ENCODE measurements around the gene SEMG1. TPM values are rescaled to one million over a fixed set of nuclear protein-coding genes. Genes with fewer than 3 reads are reported as not detected.

Gene SEMG1
- total and polyA plus RNA-seq, 9 donors, result not detected

- Histone ChIP-seq H3K4me3 (no peak overlapping the region), H3K27me3 (no peaks in the 10 kb centered on the region), H3K4me1 (ENCODE audit: insufficient read depth) (no peaks in the 10 kb centered on the region), H3K27ac (no peak overlapping the region), H3K9me3 (no peaks in the 10 kb centered on the region), H3K36me3 (no peaks in the 10 kb centered on the region)
- no peak for TF ChIP-seq POLR2A (IDR thresholded peaks at IDR 0.05)
- TF ChIP-seq CTCF (IDR thresholded peaks at IDR 0.05), result no peak
- no peak for TF ChIP-seq EP300 (IDR thresholded peaks at IDR 0.05)
- no peak for DNase-seq
- intact Hi-C loops (cut with DNase I), result no loop called here
- WGBS, 3 donors, result 58 to 72% (median 58%) methylated on average over 2 of the region's 2 CpGs
Measured at GRCh38 chr20:45181639-45182038, 25.2 kb upstream of the SEMG1 start.

- no peak for DNase-seq
- Histone ChIP-seq H3K4me1 (ENCODE audit: insufficient read depth) (no peaks in the 10 kb centered on the region), H3K4me3 (no peak overlapping the region), H3K36me3 (no peaks in the 10 kb centered on the region), H3K27ac (no peak overlapping the region), H3K27me3 (no peaks in the 10 kb centered on the region), H3K9me3 (no peaks in the 10 kb centered on the region)
- TF ChIP-seq EP300 (IDR thresholded peaks at IDR 0.05), result no peak
- no peak for TF ChIP-seq CTCF (IDR thresholded peaks at IDR 0.05)
- TF ChIP-seq POLR2A (IDR thresholded peaks at IDR 0.05), result no peak
- intact Hi-C loops (cut with DNase I), result no loop called here
- WGBS, 3 donors, result 75 to 83% (median 81%) methylated on average over 2 of the region's 2 CpGs
Measured at GRCh38 chr20:45183084-45183483, 23.7 kb upstream of the SEMG1 start.

DNA sequence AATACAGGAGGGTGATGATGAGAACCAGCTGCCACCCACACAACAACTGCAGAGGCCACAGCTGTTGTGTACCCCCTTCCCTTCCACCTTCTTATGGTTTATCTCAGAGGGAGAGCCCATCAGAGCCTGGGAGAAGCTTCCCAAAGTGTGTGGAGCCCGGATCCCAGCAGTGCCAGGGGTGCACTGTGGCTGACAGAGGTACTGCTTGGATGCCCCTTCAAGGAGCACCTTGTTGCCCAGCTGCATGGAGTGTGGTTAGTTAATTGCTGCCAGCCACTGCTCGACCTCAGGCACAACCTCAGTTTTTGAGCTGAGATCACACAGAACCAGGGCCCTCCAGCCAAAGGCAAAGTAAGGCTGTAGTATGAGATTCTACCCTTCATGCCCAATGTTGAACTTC lies 19.1 kb upstream of the SEMG1 start:
- no peaks in the 10 kb centered on the region for H3K9me3 ChIP-seq
- WGBS, 3 donors, result 41 to 67% (median 53%) methylated on average over 1 to 2 of the region's 2 CpGs
- H3K4me3 ChIP-seq, result no peak overlapping the region
- no peaks in the 10 kb centered on the region for H3K36me3 ChIP-seq
- intact Hi-C loops (cut with DNase I), result no loop called here
- H3K27ac ChIP-seq, result no peak overlapping the region
- TF ChIP-seq CTCF (IDR thresholded peaks at IDR 0.05) (no peak), EP300 (IDR thresholded peaks at IDR 0.05) (no peak), POLR2A (IDR thresholded peaks at IDR 0.05) (no peak)
- DNase-seq, result no peak
- H3K27me3 ChIP-seq, result no peaks in the 10 kb centered on the region
- H3K4me1 ChIP-seq (ENCODE audit: insufficient read depth), result no peaks in the 10 kb centered on the region

GRCh38 chr20:45189067-45189609 lies 17.7 kb upstream of the SEMG1 start:
- Histone ChIP-seq H3K27me3 (no peaks in the 10 kb centered on the region), H3K36me3 (no peaks in the 10 kb centered on the region), H3K4me1 (ENCODE audit: insufficient read depth) (no peaks in the 10 kb centered on the region), H3K9me3 (no peaks in the 10 kb centered on the region), H3K27ac (no peak overlapping the region), H3K4me3 (no peak overlapping the region)
- TF ChIP-seq CTCF (IDR thresholded peaks at IDR 0.05) (no peak), POLR2A (IDR thresholded peaks at IDR 0.05) (no peak)
- 82 to 86% (median 83%) methylated on average over 3 of the region's 3 CpGs for WGBS, 3 donors
- intact Hi-C loops (cut with DNase I), result no loop called here
- DNase-seq, result no peak
